DND-41 (cell line): ENCODE results near the gene PRR23E.

Source experiments
- ATAC-seq: fragments of 200-7000 bp; cut with Tn5 transposase; 3 replicates; pipeline ENCODE4 v1.9.1; 2021; ENCODE audit warnings: low read depth; ENCODE audit not compliant: insufficient read depth
- DNase-seq: peaks from one replicate; pipeline ENCODE4 v3.0.0-alpha.2; 2020
- H2AFZ ChIP-seq: 2 replicates; pipeline ENCODE4 v1.6.0; 2012; ENCODE audit warnings: low read depth, low read length
- H3K27ac ChIP-seq: 2 replicates; pipeline ENCODE4 v1.5.1; 2012; ENCODE audit warnings: low read length, inconsistent platforms
- H3K27me3 ChIP-seq: fragments of 200-600 bp; sonication (generic); 2 replicates; pipeline ENCODE4 v1.6.0; 2012; ENCODE audit warnings: low read length, mild to moderate bottlenecking, inconsistent platforms; ENCODE audit not compliant: insufficient read depth, poor library complexity
- H3K36me3 ChIP-seq: 2 replicates; pipeline ENCODE4 v1.5.1; 2012; ENCODE audit warnings: low read length, inconsistent platforms; ENCODE audit not compliant: insufficient read depth
- H3K4me1 ChIP-seq: 2 replicates; pipeline ENCODE4 v1.5.1; 2012; ENCODE audit warnings: mild to moderate bottlenecking, low read length; ENCODE audit not compliant: insufficient read depth
- H3K4me2 ChIP-seq: 2 replicates; pipeline ENCODE4 v1.6.0; 2012; ENCODE audit warnings: mild to moderate bottlenecking, moderate library complexity, low read length, inconsistent platforms; ENCODE audit not compliant: insufficient read depth
- H3K4me3 ChIP-seq, 2 experiments: fragments of 200-600 bp in 1 of 2; shearing (Covaris generic) in 1 of 2; 2 replicates each; pipeline ENCODE4 v1.5.1; 2012 to 2016; ENCODE audit warnings: inconsistent platforms in 2 of 2, low read length in 2 of 2, mild to moderate bottlenecking in 2 of 2, low read depth in 1 of 2, moderate library complexity in 1 of 2
- H3K79me2 ChIP-seq: 2 replicates; pipeline ENCODE4 v1.6.0; 2012; ENCODE audit warnings: low read length, inconsistent platforms; ENCODE audit not compliant: insufficient read depth
- H3K9ac ChIP-seq: 2 replicates; pipeline ENCODE4 v1.6.0; 2012; ENCODE audit warnings: low read depth, mild to moderate bottlenecking, inconsistent platforms, low read length, moderate library complexity
- H3K9me3 ChIP-seq: 2 replicates; pipeline ENCODE4 v1.5.1; 2012; ENCODE audit warnings: low read length, moderate library complexity, mild to moderate bottlenecking, inconsistent platforms; ENCODE audit not compliant: insufficient read depth, severe bottlenecking
- H4K20me1 ChIP-seq: 2 replicates; pipeline ENCODE4 v1.6.0; 2012; ENCODE audit warnings: low read length; ENCODE audit not compliant: insufficient read depth
- CTCF ChIP-seq: IDR thresholded peaks from 2 replicates; pipeline ENCODE4 v1.5.1; 2012; ENCODE audit warnings: borderline replicate concordance, low read length, moderate library complexity, mild to moderate bottlenecking; ENCODE audit not compliant: poor library complexity, severe bottlenecking; ENCODE audit errors: extremely low read depth
- EZH2 ChIP-seq: IDR thresholded peaks from 3 replicates; pipeline ENCODE4 v1.6.1; 2012; ENCODE audit warnings: borderline replicate concordance, low read depth, mild to moderate bottlenecking, moderate library complexity, low read length, inconsistent platforms; ENCODE audit not compliant: severe bottlenecking

Gene PRR23E

GRCh38 chr3:127145266-127145665 is 47.7 kb upstream of the PRR23E start:
- Histone ChIP-seq H3K9ac (no peak overlapping the region), H3K36me3 (no peaks in the 10 kb centered on the region), H3K9me3 (no peaks in the 10 kb centered on the region), H3K27ac (no peak overlapping the region), H3K4me2 (no peak overlapping the region), H3K27me3 (no peaks in the 10 kb centered on the region), H2AFZ (no peak overlapping the region), H4K20me1 (no peaks in the 10 kb centered on the region), H3K79me2 (no peaks in the 10 kb centered on the region), H3K4me1 (no peaks in the 10 kb centered on the region), H3K4me3 (no peak overlapping the region)
- ATAC-seq (no peak), DNase-seq (no peak)
- TF ChIP-seq EZH2 (no peak), CTCF (no peak)

- no peak for TF ChIP-seq CTCF
- TF ChIP-seq EZH2, result no peak
- Histone ChIP-seq H3K4me2 (no peak overlapping the region), H2AFZ (no peak overlapping the region), H3K4me3 (no peak overlapping the region), H3K9me3 (no peaks in the 10 kb centered on the region), H3K79me2 (no peaks in the 10 kb centered on the region), H3K27ac (no peak overlapping the region), H3K4me1 (no peaks in the 10 kb centered on the region), H3K27me3 (no peaks in the 10 kb centered on the region), H3K9ac (no peak overlapping the region), H3K36me3 (no peaks in the 10 kb centered on the region), H4K20me1 (no peaks in the 10 kb centered on the region)
- DNase-seq (no peak), ATAC-seq (no peak)
These were observed 45.5 kb upstream of the PRR23E start for GRCh38 chr3:127147291-127147885.

GRCh38 chr3:127149621-127150310 is 43.2 kb upstream of the PRR23E start:
- H3K4me1 ChIP-seq, result no peaks in the 10 kb centered on the region
- DNase-seq (no peak), ATAC-seq (no peak)
- no peak for TF ChIP-seq EZH2
- no peak for TF ChIP-seq CTCF
- H4K20me1 ChIP-seq, result no peaks in the 10 kb centered on the region
- no peak overlapping the region for H3K27ac ChIP-seq
- H2AFZ ChIP-seq, result no peak overlapping the region
- H3K9ac ChIP-seq, result no peak overlapping the region
- no peaks in the 10 kb centered on the region for H3K79me2 ChIP-seq
- no peaks in the 10 kb centered on the region for H3K27me3 ChIP-seq
- no peaks in the 10 kb centered on the region for H3K36me3 ChIP-seq
- no peak overlapping the region for H3K4me2 ChIP-seq
- H3K4me3 ChIP-seq, result no peak overlapping the region
- H3K9me3 ChIP-seq, result no peaks in the 10 kb centered on the region
